DMS153 (cell line): ENCODE results near the gene UPK3BL1.
"Not testable (repeated sequence)": the region's sequence is repeated elsewhere in the genome, so short reads cannot be mapped to it uniquely, and the experiment has no call there.

Experiments used
- DNase-seq: peaks from one replicate; lab custom pipeline; 2025; lab: John Stamatoyannopoulos, UW

Gene UPK3BL1

GRCh38 chr7:102627271-102627904 lies 15.2 kb downstream of the UPK3BL1 start:
- not testable (repeated sequence) for DNase-seq

- not testable (repeated sequence) for DNase-seq
Observed at GRCh38 chr7:102618122-102618521, 24.5 kb downstream of the UPK3BL1 start.

- DNase-seq = not testable (repeated sequence)
Observed at GRCh38 chr7:102616507-102617125, 26.0 kb downstream of the UPK3BL1 start, which contains the start of gene RASA4. RASA4 (minus strand) TSS chr7:102616756; CDS start chr7:102616689, 67 bp downstream.

GRCh38 chr7:102615930-102616329 lies 26.7 kb downstream of the UPK3BL1 start:
- DNase-seq = not testable (repeated sequence)

GRCh38 chr7:102614873-102615272 lies 27.7 kb downstream of the UPK3BL1 start:
- DNase-seq = not testable (repeated sequence)

GRCh38 chr7:102614346-102614697 lies 28.3 kb downstream of the UPK3BL1 start:
- not testable (repeated sequence) for DNase-seq

- not testable (repeated sequence) for DNase-seq
Observed at GRCh38 chr7:102613575-102614345, 28.8 kb downstream of the UPK3BL1 start.

GRCh38 chr7:102611675-102612325 lies 30.8 kb downstream of the UPK3BL1 start:
- not testable (repeated sequence) for DNase-seq

GRCh38 chr7:102611013-102611674 lies 31.4 kb downstream of the UPK3BL1 start:
- DNase-seq = not testable (repeated sequence)

GRCh38 chr7:102610441-102610840 lies 32.1 kb downstream of the UPK3BL1 start:
- not testable (repeated sequence) for DNase-seq

- DNase-seq = not testable (repeated sequence)
Observed at GRCh38 chr7:102609734-102610133, 32.9 kb downstream of the UPK3BL1 start.

- DNase-seq = not testable (repeated sequence)
Observed at GRCh38 chr7:102606848-102607247, 35.7 kb downstream of the UPK3BL1 start.

- not testable (repeated sequence) for DNase-seq
Observed at GRCh38 chr7:102604431-102605145, 38.0 kb downstream of the UPK3BL1 start.

- not testable (repeated sequence) for DNase-seq
Observed at GRCh38 chr7:102602317-102602716, 40.3 kb downstream of the UPK3BL1 start.

GRCh38 chr7:102599699-102600098 lies 42.9 kb downstream of the UPK3BL1 start:
- not testable (repeated sequence) for DNase-seq

GRCh38 chr7:102596036-102596435 lies 46.6 kb downstream of the UPK3BL1 start:
- DNase-seq = not testable (repeated sequence)

GRCh38 chr7:102593637-102594334 lies 48.8 kb downstream of the UPK3BL1 start:
- DNase-seq = not testable (repeated sequence)

- not testable (repeated sequence) for DNase-seq
Observed at GRCh38 chr7:102592477-102593019, 50.0 kb downstream of the UPK3BL1 start.

GRCh38 chr7:102589857-102590256 lies 52.7 kb downstream of the UPK3BL1 start:
- DNase-seq = not testable (repeated sequence)
